ENCODE results near the gene SCO1.
"Not testable (repeated sequence)": the region's sequence is repeated elsewhere in the genome, so short reads cannot be mapped to it uniquely, and the experiment has no call there.

Gene SCO1

GRCh38 chr17:10728331-10728892, 31.1 kb upstream of the SCO1 start:
- no peak for DNase-seq
- in situ Hi-C loops (cut with MboI; ENCODE audit: low pct_unique_long_range_greater_than_20kb, low sequenced_read_pairs), result no loop called here

DNA sequence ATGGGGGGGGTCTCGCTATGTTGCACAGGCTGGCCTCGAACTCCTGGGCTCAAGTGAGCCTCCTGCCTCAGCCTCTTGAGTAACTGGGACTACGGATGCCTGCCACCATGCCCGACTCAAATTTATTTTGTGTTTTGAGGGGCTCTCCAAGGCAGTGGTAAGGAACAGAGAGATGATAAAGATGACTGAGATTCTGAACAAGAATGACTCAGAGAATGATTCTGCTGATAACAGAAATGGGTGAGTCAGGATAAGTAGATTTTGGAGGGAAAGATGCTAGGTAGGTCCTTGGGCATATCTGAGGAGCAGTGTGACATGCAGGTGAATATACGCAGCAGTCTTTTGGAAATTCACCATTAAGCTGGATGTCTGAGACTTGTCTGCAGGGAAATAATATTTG, 29.9 kb upstream of the SCO1 start:
- in situ Hi-C loops (cut with MboI; ENCODE audit: low pct_unique_long_range_greater_than_20kb, low sequenced_read_pairs), result no loop called here
- no peak for DNase-seq

DNA sequence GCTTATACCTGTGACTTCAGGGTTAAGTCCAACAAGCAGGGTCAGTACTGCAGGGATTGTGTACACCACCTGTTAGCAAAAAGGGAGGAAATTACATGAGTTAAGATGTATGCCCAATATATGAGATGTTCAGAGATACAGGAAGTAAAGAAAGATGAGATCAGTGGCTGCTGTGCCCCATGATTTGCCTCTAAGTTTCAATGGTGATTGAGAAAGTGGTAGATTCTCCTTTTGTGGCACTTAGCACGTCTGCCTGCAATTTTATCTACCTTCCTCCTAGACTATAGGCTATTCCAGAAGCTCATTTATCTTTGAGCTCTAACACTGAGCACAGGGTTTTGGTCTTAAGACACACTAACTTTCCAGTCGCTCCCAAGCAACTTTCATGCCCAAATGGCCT, 28.9 kb upstream of the SCO1 start:
- no peak for DNase-seq
- in situ Hi-C loops (cut with MboI; ENCODE audit: low pct_unique_long_range_greater_than_20kb, low sequenced_read_pairs), result no loop called here

DNA sequence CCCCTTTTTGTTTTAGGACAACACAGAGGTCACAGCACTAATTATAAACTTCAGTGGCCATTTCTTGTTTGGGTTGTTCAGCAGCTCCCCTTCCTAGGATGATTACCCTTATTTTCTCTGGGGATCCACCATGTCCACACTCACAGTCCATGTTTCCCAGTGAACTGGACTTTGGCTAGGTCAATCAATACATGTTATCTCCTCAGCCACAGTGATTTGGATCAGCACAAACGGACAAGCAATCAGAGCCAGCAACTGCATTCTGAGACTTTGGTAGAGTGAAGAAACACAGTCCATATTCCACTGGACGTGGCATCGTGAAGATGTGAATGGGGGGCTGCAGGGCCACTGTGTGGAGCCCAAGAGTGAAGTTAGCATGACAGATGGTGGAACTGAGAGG, 27.9 kb upstream of the SCO1 start:
- no peak for DNase-seq
- in situ Hi-C loops (cut with MboI; ENCODE audit: low pct_unique_long_range_greater_than_20kb, low sequenced_read_pairs), result no loop called here

DNA sequence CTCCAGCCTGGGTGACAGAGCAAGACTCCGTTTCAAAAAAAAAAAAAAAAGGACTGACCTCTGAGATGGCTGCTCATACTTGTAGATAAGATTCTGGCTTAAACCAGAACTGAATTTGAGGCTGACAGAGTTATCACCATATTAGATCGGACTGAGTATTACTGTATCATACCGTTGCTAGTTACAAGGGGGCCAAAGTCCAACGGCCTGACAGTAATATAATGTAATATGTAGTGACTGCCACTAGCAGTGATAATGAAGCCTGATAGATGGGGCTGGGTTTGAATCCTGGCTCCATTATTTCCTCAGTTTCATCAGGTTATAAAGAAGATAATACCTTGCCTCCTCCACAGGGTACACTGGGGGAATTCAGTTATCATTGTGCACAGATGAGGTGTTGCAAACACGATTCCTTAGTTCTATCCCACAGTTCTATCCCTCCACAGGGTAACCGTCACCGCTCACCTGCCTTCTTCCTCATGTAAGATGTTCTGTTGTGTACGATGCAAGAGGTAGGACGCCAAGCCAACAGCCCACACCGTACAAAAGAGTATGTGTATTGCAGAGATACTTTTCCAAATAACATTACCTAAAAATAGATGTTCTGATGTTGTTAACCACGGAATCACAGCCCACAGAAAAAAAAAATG, 27.3 kb upstream of the SCO1 start:
- no peak for DNase-seq

DNA sequence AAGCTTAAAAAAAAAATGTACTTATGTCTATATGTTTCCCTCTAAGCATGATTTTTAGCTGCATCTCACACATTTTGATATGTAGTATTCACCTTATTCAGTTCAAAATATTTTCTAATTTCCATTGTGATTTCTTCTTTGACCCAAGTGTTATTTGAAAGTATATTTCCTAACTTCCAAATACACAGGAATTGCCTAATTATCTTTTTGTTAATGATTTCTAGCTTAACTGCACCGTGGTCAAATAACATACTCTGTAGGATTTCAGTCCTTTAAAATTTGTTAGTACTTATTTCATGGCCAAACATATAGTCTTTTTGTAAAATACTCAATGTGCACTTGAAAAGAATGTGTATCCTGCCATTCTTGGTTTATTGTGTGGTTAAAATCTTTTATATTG, 21.2 kb upstream of the SCO1 start:
- DNase-seq, result no peak
- in situ Hi-C loops (cut with MboI; ENCODE audit: low pct_unique_long_range_greater_than_20kb, low sequenced_read_pairs), result no loop called here

More for the DNA sequence above, 27.3 kb upstream of the SCO1 start:
- in situ Hi-C loops (cut with MboI; ENCODE audit: low pct_unique_long_range_greater_than_20kb, low sequenced_read_pairs), result no loop called here

GRCh38 chr17:10716218-10716617, 18.9 kb upstream of the SCO1 start:
- DNase-seq, result no peak
- in situ Hi-C loops (cut with MboI; ENCODE audit: low pct_unique_long_range_greater_than_20kb, low sequenced_read_pairs), result no loop called here

DNA sequence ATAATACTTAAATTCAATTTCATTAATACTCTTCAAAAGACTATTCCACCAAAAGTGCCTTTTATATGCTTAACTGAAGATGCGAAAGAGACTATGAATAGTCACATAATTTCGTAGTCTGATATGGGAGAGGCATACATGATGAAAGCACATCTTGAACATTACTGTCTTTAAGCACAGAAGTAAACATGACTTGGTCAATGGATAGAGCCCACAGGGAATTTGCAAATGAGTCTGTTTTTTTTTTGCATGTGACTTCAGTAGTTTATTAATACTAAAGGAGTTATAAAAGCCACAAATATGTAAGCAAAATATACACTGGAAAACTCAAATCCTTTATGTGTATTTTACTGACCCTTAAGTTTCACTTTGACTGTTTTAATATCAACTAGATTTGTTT, 16.0 kb upstream of the SCO1 start:
- in situ Hi-C loops (cut with MboI; ENCODE audit: low pct_unique_long_range_greater_than_20kb, low sequenced_read_pairs), result no loop called here
- no peak for DNase-seq

GRCh38 chr17:10705727-10706126, 8.4 kb upstream of the SCO1 start:
- no peak for DNase-seq
- in situ Hi-C loops (cut with MboI; ENCODE audit: low pct_unique_long_range_greater_than_20kb, low sequenced_read_pairs), result no loop called here

DNA sequence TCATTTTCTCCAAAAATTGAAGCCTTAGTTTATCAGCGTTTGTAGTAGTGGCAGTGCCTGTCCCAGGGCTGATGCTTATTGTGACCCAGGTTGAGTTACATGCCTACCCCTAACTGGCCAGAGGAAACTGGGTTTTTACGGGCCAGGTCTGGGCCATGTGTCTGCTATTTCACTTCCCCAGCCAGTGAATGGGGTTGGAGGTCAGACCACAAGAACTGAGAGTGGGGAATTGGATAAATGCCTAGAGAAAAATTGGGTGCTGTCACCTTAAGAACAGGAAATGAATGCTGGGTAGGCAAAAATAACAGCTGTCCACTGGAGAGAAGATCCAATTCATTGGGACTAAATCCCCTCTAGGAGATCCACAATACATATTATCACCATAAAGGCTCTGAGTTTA, 5.2 kb upstream of the SCO1 start:
- DNase-seq, result peak; percentile 63
- in situ Hi-C loops (cut with MboI; ENCODE audit: low pct_unique_long_range_greater_than_20kb, low sequenced_read_pairs), result no loop called here

GRCh38 chr17:10699856-10700255, 2.5 kb upstream of the SCO1 start:
- peak; percentile 59 for DNase-seq
- in situ Hi-C loops (cut with MboI; ENCODE audit: low pct_unique_long_range_greater_than_20kb, low sequenced_read_pairs), result no loop called here

DNA sequence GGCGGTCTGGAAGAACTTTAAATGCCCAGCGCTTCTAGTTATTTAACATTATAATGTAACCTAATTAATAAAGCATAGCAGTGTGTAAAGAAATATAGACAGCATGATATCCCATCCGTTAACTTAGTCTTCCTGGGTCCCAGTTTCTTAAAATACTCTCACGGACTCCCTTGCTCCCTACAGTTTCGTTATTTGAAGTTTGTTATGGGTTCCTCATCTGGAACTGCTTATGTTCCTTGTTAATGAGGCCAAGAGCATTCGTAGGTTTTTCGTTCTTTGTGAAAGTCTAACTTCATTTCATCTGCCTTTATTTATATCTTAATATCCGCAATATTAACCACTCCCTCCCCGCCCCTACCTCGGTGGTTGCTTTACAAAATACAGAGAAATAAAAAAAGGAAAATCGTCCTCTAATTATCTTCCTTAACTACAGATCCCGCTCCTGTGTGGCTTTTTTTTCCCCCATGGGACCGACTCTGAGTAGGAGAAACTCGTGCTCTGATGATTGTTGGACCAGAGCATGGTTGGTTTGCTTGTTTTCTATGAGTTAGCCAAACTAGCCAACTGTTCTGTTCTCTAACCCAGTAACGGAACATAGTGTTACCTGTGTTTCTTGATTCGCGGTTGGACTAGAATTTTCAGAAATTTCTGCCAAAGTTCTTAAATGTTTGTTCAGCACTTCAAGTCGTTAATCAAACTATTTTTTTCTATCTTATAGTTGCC, 924 bp upstream of the SCO1 start:
- in situ Hi-C loops (cut with MboI; ENCODE audit: low pct_unique_long_range_greater_than_20kb, low sequenced_read_pairs), result no loop called here
- DNase-seq, result peak; percentile 18

- DNase-seq; in situ Hi-C loops (cut with MboI; ENCODE audit: low pct_unique_long_range_greater_than_20kb, low sequenced_read_pairs): not testable (repeated sequence)
These were observed 1.4 kb downstream of the SCO1 start for GRCh38 chr17:10695875-10696407.

- no peak for DNase-seq
- in situ Hi-C loops (cut with MboI; ENCODE audit: low pct_unique_long_range_greater_than_20kb, low sequenced_read_pairs), result no loop called here
These were observed 9.8 kb downstream of the SCO1 start for GRCh38 chr17:10687499-10687898.

GRCh38 chr17:10683853-10684252, 13.5 kb downstream of the SCO1 start:
- in situ Hi-C loops (cut with MboI; ENCODE audit: low pct_unique_long_range_greater_than_20kb, low sequenced_read_pairs), result no loop called here
- peak; percentile 61 for DNase-seq

DNA sequence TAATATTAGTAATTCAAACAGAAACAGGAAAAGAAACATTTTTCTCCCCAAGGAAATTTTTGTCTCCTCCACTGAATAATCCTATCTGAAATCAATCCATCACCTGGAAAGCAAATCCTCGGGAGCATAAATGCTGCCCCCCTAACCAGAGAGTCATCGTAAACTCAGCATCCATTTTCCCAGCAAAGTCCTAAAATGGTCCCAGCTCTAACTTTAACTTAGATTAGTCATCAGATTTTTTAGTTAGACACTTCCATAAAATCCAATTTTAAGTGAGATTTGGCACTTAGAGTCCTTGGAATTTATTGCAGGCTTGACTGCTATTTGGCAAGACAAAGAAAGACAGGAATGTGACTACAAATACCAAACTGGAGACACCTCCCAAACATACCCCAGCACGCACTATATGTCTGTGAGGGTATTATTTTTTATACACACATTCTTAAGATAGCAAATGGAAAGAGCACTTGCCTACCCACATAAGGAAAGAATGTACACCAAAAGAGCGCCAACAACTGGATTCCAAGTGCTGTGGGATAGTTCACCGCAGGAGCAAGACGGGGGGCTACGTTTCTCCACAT, 15.4 kb downstream of the SCO1 start:
- in situ Hi-C loops (cut with MboI; ENCODE audit: low pct_unique_long_range_greater_than_20kb, low sequenced_read_pairs), result no loop called here
- DNase-seq, result no peak

GRCh38 chr17:10674704-10675103, 22.6 kb downstream of the SCO1 start:
- in situ Hi-C loops (cut with MboI; ENCODE audit: low pct_unique_long_range_greater_than_20kb, low sequenced_read_pairs), result no loop called here
- no peak for DNase-seq

- no peak for DNase-seq
- in situ Hi-C loops (cut with MboI; ENCODE audit: low pct_unique_long_range_greater_than_20kb, low sequenced_read_pairs), result no loop called here
These were observed 24.0 kb downstream of the SCO1 start for GRCh38 chr17:10673312-10673711.

GRCh38 chr17:10668775-10669174, 28.6 kb downstream of the SCO1 start:
- no peak for DNase-seq

DNA sequence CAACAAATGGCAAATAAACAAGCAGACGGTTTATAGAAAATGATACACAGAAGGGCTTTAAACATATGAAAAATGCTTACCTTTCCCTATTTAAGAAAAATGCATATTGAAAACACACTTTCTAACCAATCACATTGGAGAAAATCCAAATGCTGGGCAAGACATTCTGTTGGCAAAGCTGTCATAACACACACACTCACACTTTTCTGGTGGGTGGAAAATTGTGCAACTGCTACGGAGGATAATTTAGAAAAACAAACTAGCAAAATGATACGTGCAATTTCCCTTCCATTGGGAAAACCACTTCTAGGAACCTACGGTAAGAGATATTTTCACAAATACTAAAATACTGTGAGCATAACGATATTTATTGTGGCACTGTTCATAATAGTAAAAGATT, 30.4 kb downstream of the SCO1 start:
- no peak for DNase-seq
- in situ Hi-C loops (cut with MboI; ENCODE audit: low pct_unique_long_range_greater_than_20kb, low sequenced_read_pairs), result no loop called here

More at GRCh38 chr17:10668775-10669174, 28.6 kb downstream of the SCO1 start:
- in situ Hi-C loops (cut with MboI; ENCODE audit: low pct_unique_long_range_greater_than_20kb, low sequenced_read_pairs), result no loop called here
